ENCODE data around the gene GSTO1.
"Not testable (repeated sequence)": the region's sequence is repeated elsewhere in the genome, so short reads cannot be mapped to it uniquely, and the experiment has no call there.

The GSTO1 gene

GRCh38 chr10:104254493-104255310 lies at the start of gene GSTO1:
TSS of gene GSTO1 (plus strand) at chr10:104254892. CDS start at chr10:104254929, 37 bp downstream.
- peak; percentile 38 for DNase-seq

GRCh38 chr10:104208730-104209129 lies 46.0 kb upstream of the GSTO1 start:
- DNase-seq: no peak

GRCh38 chr10:104209575-104210198 lies 45.0 kb upstream of the GSTO1 start:
- no peak for DNase-seq

GRCh38 chr10:104216631-104217030 lies 38.1 kb upstream of the GSTO1 start:
- no peak for DNase-seq

- no peak for DNase-seq
Observed at GRCh38 chr10:104218751-104219150, 35.9 kb upstream of the GSTO1 start.

GRCh38 chr10:104220522-104220921 lies 34.2 kb upstream of the GSTO1 start:
- DNase-seq: no peak

- DNase-seq: no peak
Observed at GRCh38 chr10:104223304-104223703, 31.4 kb upstream of the GSTO1 start.

GRCh38 chr10:104230490-104230889 lies 24.2 kb upstream of the GSTO1 start:
- DNase-seq: no peak

- peak; percentile 97 for DNase-seq
Observed at GRCh38 chr10:104231784-104232612, 22.7 kb upstream of the GSTO1 start, which contains the start of gene CFAP43. TSS of gene CFAP43 (minus strand) at chr10:104232364. CDS start at chr10:104232246, 118 bp downstream.

GRCh38 chr10:104232613-104233102 lies 22.0 kb upstream of the GSTO1 start:
- DNase-seq: no peak

- DNase-seq: no peak
Observed at GRCh38 chr10:104233817-104234216, 20.9 kb upstream of the GSTO1 start.

GRCh38 chr10:104234934-104235333 lies 19.8 kb upstream of the GSTO1 start:
- no peak for DNase-seq

- DNase-seq: no peak
Observed at GRCh38 chr10:104235801-104236200, 18.9 kb upstream of the GSTO1 start.

- DNase-seq: no peak
Observed at GRCh38 chr10:104240078-104240477, 14.6 kb upstream of the GSTO1 start.

- DNase-seq: no peak
Observed at GRCh38 chr10:104242545-104242944, 12.1 kb upstream of the GSTO1 start.

GRCh38 chr10:104243009-104243408 lies 11.7 kb upstream of the GSTO1 start:
- not testable (repeated sequence) for DNase-seq

- no peak for DNase-seq
Observed at GRCh38 chr10:104243512-104243911, 11.2 kb upstream of the GSTO1 start.

- DNase-seq: no peak
Observed at GRCh38 chr10:104245066-104245632, 9.5 kb upstream of the GSTO1 start.

GRCh38 chr10:104246976-104247375 lies 7.7 kb upstream of the GSTO1 start:
- no peak for DNase-seq

GRCh38 chr10:104247513-104248146 lies 7.1 kb upstream of the GSTO1 start:
- no peak for DNase-seq

GRCh38 chr10:104248931-104249330 lies 5.8 kb upstream of the GSTO1 start:
- DNase-seq: not testable (repeated sequence)

- no peak for DNase-seq
Observed at GRCh38 chr10:104250371-104250770, 4.3 kb upstream of the GSTO1 start.
